SJCRH30 (cell line): ENCODE data around the gene TEKT1. TPM values are rescaled to one million over a fixed set of nuclear protein-coding genes. Genes with fewer than 3 reads are reported as not detected.

Source experiments
- DNase-seq, 2 experiments: peaks; one replicate each; pipeline ENCODE4 v3.0.0-alpha.2; 2015 to 2020
- H3K27ac ChIP-seq: fragments of 250-450 bp; sonication (Bioruptor Pico); 2 replicates; pipeline ENCODE4 v1.5.1; 2020; ENCODE audit warnings: mild to moderate bottlenecking, moderate library complexity
- H3K27me3 ChIP-seq: fragments of 250-450 bp; sonication (Bioruptor Pico); 2 replicates; pipeline ENCODE4 v1.5.1; 2020; ENCODE audit warnings: mild to moderate bottlenecking, moderate library complexity
- H3K36me3 ChIP-seq: fragments of 250-450 bp; sonication (Bioruptor Pico); 2 replicates; pipeline ENCODE4 v1.5.1; 2020; ENCODE audit warnings: mild to moderate bottlenecking, moderate library complexity
- H3K4me1 ChIP-seq: fragments of 250-450 bp; sonication (Bioruptor Pico); 2 replicates; pipeline ENCODE4 v1.5.1; 2020; ENCODE audit warnings: mild to moderate bottlenecking, moderate library complexity
- H3K4me3 ChIP-seq: fragments of 250-450 bp; sonication (Bioruptor Pico); 2 replicates; pipeline ENCODE4 v1.5.1; 2020; ENCODE audit warnings: mild to moderate bottlenecking, moderate library complexity
- H3K9me3 ChIP-seq: fragments of 250-450 bp; sonication (Bioruptor Pico); replicated peaks from 2 replicates; pipeline ENCODE4 v1.5.1; 2020; ENCODE audit warnings: mild to moderate bottlenecking, moderate library complexity
- total RNA-seq: library from RNA; depleted of rRNA; stranded (reverse); fragments of >200 nt; shearing (Covaris generic); gene quantifications from 2 replicates; pipeline ENCODE4 v1.2.3, GENCODE V29; 2014; rRNA removed

The TEKT1 gene
- total RNA-seq, 1 experiment from 2014 or later = not detected

- DNase-seq = no peak
- peaks cover 13% of the 10 kb centered on the region for H3K4me1 ChIP-seq
- H3K9me3 ChIP-seq = no peaks in the 10 kb centered on the region
- H3K36me3 ChIP-seq = no peaks in the 10 kb centered on the region
- H3K27me3 ChIP-seq = no peaks in the 10 kb centered on the region
- H3K4me3 ChIP-seq = no peak overlapping the region
- no peak overlapping the region for H3K27ac ChIP-seq
Observed at GRCh38 chr17:6756425-6757031, 75.0 kb downstream of the TEKT1 start.

GRCh38 chr17:6755731-6756184 lies 75.8 kb downstream of the TEKT1 start, which contains the start of gene XAF1:
TSS of gene XAF1 (plus strand) at chr17:6756046. CDS start at chr17:6756079, 33 bp downstream.
- Histone ChIP-seq H3K4me3 (no peak within 1 kb of the TSS), H3K36me3 (no peaks in the 10 kb centered on the region), H3K4me1 (peaks cover 13% of the 10 kb centered on the region), H3K9me3 (no peaks in the 10 kb centered on the region), H3K27me3 (no peaks in the 10 kb centered on the region), H3K27ac (no peak within 1 kb of the TSS)
- no peak for DNase-seq

- Histone ChIP-seq H3K27ac (no peak overlapping the region), H3K36me3 (no peaks in the 10 kb centered on the region), H3K4me3 (no peak overlapping the region), H3K4me1 (peaks cover 13% of the 10 kb centered on the region), H3K9me3 (no peaks in the 10 kb centered on the region), H3K27me3 (no peaks in the 10 kb centered on the region)
- DNase-seq = peak in 1 of 2 experiments; percentile 10
Observed at GRCh38 chr17:6755281-6755680, 76.2 kb downstream of the TEKT1 start.

GRCh38 chr17:6753546-6753945 lies 78.0 kb downstream of the TEKT1 start:
- H3K4me1 ChIP-seq = peaks cover 13% of the 10 kb centered on the region

GRCh38 chr17:6753006-6753445 lies 78.5 kb downstream of the TEKT1 start:
- H3K4me1 ChIP-seq = peaks cover 13% of the 10 kb centered on the region
- DNase-seq = peak; percentile 60 to 68
- no peaks in the 10 kb centered on the region for H3K27me3 ChIP-seq
- no peaks in the 10 kb centered on the region for H3K9me3 ChIP-seq
- H3K4me3 ChIP-seq = peak overlapping the region; percentile 23
- H3K27ac ChIP-seq = peak overlapping the region; percentile 87
- no peaks in the 10 kb centered on the region for H3K36me3 ChIP-seq

More at GRCh38 chr17:6753546-6753945, 78.0 kb downstream of the TEKT1 start:
- Histone ChIP-seq H3K27ac (peak overlapping the region; percentile 87), H3K36me3 (no peaks in the 10 kb centered on the region), H3K27me3 (no peaks in the 10 kb centered on the region), H3K9me3 (no peaks in the 10 kb centered on the region), H3K4me3 (no peak overlapping the region)
- no peak for DNase-seq

- peak overlapping the region; percentile 23 for H3K4me3 ChIP-seq
- H3K9me3 ChIP-seq = no peaks in the 10 kb centered on the region
- H3K4me1 ChIP-seq = peaks cover 13% of the 10 kb centered on the region
- no peaks in the 10 kb centered on the region for H3K36me3 ChIP-seq
- H3K27ac ChIP-seq = peak overlapping the region; percentile 87
- DNase-seq = peak; percentile 52 to 56
- H3K27me3 ChIP-seq = no peaks in the 10 kb centered on the region
Observed at GRCh38 chr17:6752068-6752909, 79.2 kb downstream of the TEKT1 start.

- Histone ChIP-seq H3K4me3 (no peak overlapping the region), H3K4me1 (peaks cover 13% of the 10 kb centered on the region), H3K36me3 (no peaks in the 10 kb centered on the region), H3K27me3 (no peaks in the 10 kb centered on the region), H3K27ac (no peak overlapping the region), H3K9me3 (no peaks in the 10 kb centered on the region)
- DNase-seq = no peak
Observed at GRCh38 chr17:6749519-6749918, 82.0 kb downstream of the TEKT1 start.

- no peaks in the 10 kb centered on the region for H3K9me3 ChIP-seq
- no peaks in the 10 kb centered on the region for H3K27me3 ChIP-seq
- H3K36me3 ChIP-seq = no peaks in the 10 kb centered on the region
- no peak overlapping the region for H3K27ac ChIP-seq
- no peak for DNase-seq
- no peak overlapping the region for H3K4me3 ChIP-seq
- peaks cover 10% of the 10 kb centered on the region for H3K4me1 ChIP-seq
Observed at GRCh38 chr17:6748617-6749016, 82.9 kb downstream of the TEKT1 start.

Other genes with a start within 250 kb of the TEKT1 start
- 9.6 and 14.3 TPM in 2 replicates for gene KIAA0753, start 191.0 kb downstream of the TEKT1 start, total RNA-seq
- 62.0 and 66.1 TPM in 2 replicates for gene TXNDC17, start 190.7 kb downstream of the TEKT1 start, total RNA-seq
- gene MED31, start 180.1 kb downstream of the TEKT1 start, total RNA-seq = 20.1 and 22.1 TPM in 2 replicates
- gene C17orf100, start 180.0 kb downstream of the TEKT1 start, total RNA-seq = 1.4 and 1.9 TPM in 2 replicates
- not detected in 2 replicates for gene SLC13A5, start 118.4 kb downstream of the TEKT1 start, total RNA-seq
- 0.04 TPM in 1 of 2 replicates, not detected in the other for gene XAF1, start 75.7 kb downstream of the TEKT1 start, total RNA-seq
- gene FBXO39, start 55.5 kb downstream of the TEKT1 start, total RNA-seq = not detected in 2 replicates
- not detected in 2 replicates for gene ALOX12, start 164.3 kb upstream of the TEKT1 start, total RNA-seq
- 97.2 and 103 TPM in 2 replicates for gene RNASEK, start 180.9 kb upstream of the TEKT1 start, total RNA-seq
- 0.02 TPM in 1 of 2 replicates, not detected in the other for gene BCL6B, start 191.3 kb upstream of the TEKT1 start, total RNA-seq
- gene SLC16A13, start 204.3 kb upstream of the TEKT1 start, total RNA-seq = 0.23 and 0.47 TPM in 2 replicates
- gene SLC16A11, start 212.4 kb upstream of the TEKT1 start, total RNA-seq = not detected in 2 replicates
- not detected in 2 replicates for gene CLEC10A, start 248.5 kb upstream of the TEKT1 start, total RNA-seq